ENCODE data around the gene BTBD2. TPM values are rescaled to one million over a fixed set of nuclear protein-coding genes. Genes with fewer than 3 reads are reported as not detected.

BTBD2 gene
- total and polyA plus RNA-seq, 10 of the 15 experiments (the other 5 are each of a cell fraction or from before 2014, with no cell fraction given), result 0.13 to 66.2 (median 10.4) TPM

GRCh38 chr19:2062770-2063169 lies 47.3 kb upstream of the BTBD2 start (continued):
- TF ChIP-seq, protein P1, sequence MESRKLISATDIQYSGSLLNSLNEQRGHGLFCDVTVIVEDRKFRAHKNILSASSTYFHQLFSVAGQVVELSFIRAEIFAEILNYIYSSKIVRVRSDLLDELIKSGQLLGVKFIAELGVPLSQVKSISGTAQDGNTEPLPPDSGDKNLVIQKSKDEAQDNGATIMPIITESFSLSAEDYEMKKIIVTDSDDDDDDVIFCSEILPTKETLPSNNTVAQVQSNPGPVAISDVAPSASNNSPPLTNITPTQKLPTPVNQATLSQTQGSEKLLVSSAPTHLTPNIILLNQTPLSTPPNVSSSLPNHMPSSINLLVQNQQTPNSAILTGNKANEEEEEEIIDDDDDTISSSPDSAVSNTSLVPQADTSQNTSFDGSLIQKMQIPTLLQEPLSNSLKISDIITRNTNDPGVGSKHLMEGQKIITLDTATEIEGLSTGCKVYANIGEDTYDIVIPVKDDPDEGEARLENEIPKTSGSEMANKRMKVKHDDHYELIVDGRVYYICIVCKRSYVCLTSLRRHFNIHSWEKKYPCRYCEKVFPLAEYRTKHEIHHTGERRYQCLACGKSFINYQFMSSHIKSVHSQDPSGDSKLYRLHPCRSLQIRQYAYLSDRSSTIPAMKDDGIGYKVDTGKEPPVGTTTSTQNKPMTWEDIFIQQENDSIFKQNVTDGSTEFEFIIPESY (IDR thresholded peaks at IDR 0.05), result no peak
- TF ChIP-seq NFXL1 (IDR thresholded peaks at IDR 0.05; ENCODE audit: borderline replicate concordance), result no peak
- TF ChIP-seq, protein P2, sequence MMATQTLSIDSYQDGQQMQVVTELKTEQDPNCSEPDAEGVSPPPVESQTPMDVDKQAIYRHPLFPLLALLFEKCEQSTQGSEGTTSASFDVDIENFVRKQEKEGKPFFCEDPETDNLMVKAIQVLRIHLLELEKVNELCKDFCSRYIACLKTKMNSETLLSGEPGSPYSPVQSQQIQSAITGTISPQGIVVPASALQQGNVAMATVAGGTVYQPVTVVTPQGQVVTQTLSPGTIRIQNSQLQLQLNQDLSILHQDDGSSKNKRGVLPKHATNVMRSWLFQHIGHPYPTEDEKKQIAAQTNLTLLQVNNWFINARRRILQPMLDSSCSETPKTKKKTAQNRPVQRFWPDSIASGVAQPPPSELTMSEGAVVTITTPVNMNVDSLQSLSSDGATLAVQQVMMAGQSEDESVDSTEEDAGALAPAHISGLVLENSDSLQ (IDR thresholded peaks at IDR 0.05), result no peak
- TF ChIP-seq SUZ12 (IDR thresholded peaks at IDR 0.05; ENCODE audit: unreplicated experiment), result no peak
- TF ChIP-seq RELB (IDR thresholded peaks at IDR 0.05; ENCODE audit: low read depth), result no peak
- TF ChIP-seq, protein P3, sequence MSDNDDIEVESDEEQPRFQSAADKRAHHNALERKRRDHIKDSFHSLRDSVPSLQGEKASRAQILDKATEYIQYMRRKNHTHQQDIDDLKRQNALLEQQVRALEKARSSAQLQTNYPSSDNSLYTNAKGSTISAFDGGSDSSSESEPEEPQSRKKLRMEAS (IDR thresholded peaks at IDR 0.05; ENCODE audit: low read depth, low read length), result no peak
- no peak for TF ChIP-seq ETV6 (conservative IDR thresholded peaks at IDR 0.05 in 1 of 2, IDR thresholded peaks at IDR 0.05 in 1 of 2; ENCODE audit: borderline replicate concordance in 1 of 2, low read depth in 1 of 2)
